Fibroblast of peridontal ligament (primary cell): ENCODE results near the gene IL36G.
"Not testable (repeated sequence)": the region's sequence is repeated elsewhere in the genome, so short reads cannot be mapped to it uniquely, and the experiment has no call there.

Experiments
- DNase-seq: peaks from one replicate; pipeline ENCODE4 v3.0.0-alpha.2; 2010; ENCODE audit errors: extremely low read depth

IL36G gene

GRCh38 chr2:112977559-112978056 lies at the start of gene IL36G:
Gene IL36G (plus strand): TSS chr2:112978006. CDS start chr2:112978639, 633 bp downstream.
- no peak for DNase-seq

- DNase-seq = no peak
Observed at GRCh38 chr2:112933261-112933660, 44.5 kb upstream of the IL36G start.

- not testable (repeated sequence) for DNase-seq
Observed at GRCh38 chr2:112934117-112934516, 43.7 kb upstream of the IL36G start.

DNA sequence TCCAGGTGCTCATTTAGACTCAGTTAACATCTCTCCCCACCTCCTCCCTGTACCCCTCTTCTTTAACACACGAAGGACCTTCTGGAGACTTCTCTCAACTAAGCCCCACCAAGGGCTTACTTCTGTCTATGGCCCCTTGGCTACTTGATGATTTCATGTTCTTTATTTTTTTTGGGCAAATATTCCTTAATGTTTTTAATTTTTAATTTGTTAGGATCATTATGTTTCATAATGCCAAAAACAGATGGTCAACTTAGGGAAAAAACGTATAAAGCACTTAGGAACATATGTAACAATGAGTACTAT lies 40.9 kb upstream of the IL36G start:
- no peak for DNase-seq

DNA sequence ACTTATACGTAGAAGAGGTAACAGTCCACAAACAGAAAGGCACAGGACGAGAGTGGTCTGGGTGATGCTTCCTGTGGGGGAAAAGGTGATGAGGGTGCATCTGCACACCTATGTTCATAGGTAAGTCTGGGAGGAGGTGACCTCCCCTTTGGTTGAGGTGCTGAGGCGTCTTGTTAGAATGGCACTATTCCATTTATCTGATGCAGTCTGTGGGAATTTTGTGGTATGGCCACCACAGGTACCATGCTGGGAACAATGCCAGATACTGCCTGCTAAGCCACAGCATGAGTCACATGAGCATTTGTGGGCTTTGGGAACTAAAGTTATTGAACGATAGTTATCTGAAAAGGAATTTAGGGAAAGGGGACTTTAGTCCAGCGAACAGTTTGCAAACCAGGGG lies 38.9 kb upstream of the IL36G start:
- no peak for DNase-seq

GRCh38 chr2:112939425-112939824 lies 38.4 kb upstream of the IL36G start:
- DNase-seq = no peak

- no peak for DNase-seq
Observed at GRCh38 chr2:112940859-112941625, 36.8 kb upstream of the IL36G start.

DNA sequence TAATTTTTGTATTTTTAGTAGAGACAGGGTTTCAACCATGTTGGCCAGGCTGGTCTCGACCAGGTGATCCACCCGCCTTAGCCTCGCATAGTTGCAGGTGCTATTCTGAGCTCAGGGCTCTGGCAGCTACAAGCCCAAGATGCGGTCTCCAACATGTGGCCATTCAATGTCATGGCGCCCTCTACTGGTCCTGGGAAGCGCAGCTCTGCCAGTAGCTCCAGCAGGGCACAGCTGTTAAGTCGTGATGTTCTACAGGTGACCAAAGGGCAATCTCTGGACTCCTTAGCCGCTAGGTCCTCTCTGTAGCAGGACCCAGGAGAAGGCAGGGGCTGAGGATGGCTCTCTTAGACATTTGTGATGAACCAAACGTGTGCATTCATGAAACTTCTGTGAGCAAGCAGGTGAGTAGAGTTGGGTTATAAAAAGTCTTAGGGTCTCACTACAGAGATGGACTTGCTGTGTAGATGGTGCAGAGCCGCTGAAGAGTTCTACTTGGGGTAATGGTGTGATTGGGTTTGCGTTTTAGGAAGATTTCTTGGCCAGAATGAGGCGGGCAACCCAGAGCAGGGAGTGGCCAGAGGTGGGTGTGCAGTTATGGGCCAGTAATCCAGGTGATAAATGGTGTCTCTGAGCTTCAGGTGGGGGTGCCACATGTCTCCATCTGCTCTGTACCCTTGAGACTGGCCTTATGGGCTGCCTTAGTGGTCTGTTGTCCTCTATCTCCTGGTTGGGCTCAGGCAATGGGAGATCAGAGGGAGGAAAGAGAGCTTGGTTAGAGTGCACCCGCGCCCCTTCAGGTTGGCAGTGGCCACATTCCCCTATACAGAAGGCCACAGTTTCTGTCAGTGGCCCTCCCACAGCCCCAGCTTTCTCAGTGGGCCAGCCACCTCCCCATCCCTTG lies 35.8 kb upstream of the IL36G start:
- DNase-seq = peak; percentile 66

GRCh38 chr2:112942654-112943002 lies 35.2 kb upstream of the IL36G start:
- DNase-seq = no peak

GRCh38 chr2:112944971-112945370 lies 32.8 kb upstream of the IL36G start:
- no peak for DNase-seq

DNA sequence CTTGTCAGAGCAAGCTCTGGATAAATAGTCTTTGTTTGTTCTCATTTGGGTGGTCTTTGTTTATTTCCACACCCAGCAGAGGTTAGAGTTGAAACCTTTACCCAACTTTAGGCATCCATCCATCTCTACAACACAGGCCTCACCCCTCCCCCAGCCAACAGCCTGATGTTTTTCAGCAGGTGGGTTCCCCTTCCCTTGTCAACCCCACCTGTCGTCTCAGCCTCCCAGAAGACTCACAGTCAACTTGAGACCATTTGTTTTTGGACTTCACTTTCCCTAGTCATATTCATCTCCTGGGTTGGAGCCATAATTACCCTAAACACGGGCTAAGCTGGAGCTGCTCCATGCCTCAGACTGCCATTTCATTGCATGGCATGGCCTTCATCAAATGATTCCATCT lies 31.7 kb upstream of the IL36G start:
- DNase-seq = no peak

GRCh38 chr2:112947374-112947773 lies 30.4 kb upstream of the IL36G start:
- no peak for DNase-seq

- DNase-seq = no peak
Observed at GRCh38 chr2:112949456-112949855, 28.4 kb upstream of the IL36G start.

GRCh38 chr2:112954364-112954763 lies 23.4 kb upstream of the IL36G start:
- no peak for DNase-seq

DNA sequence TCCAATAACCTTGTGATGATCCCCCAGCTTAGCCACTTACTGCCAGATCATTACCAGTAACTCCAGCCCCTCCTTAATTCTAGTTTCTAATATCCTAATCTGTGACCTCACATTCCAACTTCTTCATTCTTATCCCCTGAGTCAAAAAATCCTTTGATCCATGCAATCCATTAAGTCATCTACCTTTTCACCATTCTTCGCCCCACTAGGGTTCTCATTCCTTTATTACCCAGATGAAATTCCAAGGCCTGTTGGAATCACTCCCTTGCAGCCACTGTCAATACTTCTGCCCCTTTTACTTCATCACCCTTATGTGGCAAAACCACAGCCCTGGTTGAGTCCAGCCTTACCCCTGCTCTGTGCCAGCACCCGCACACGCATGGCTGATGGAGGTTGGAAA lies 20.3 kb upstream of the IL36G start:
- no peak for DNase-seq

- peak; percentile 71 for DNase-seq
Observed at GRCh38 chr2:112958428-112959108, 19.2 kb upstream of the IL36G start.

DNA sequence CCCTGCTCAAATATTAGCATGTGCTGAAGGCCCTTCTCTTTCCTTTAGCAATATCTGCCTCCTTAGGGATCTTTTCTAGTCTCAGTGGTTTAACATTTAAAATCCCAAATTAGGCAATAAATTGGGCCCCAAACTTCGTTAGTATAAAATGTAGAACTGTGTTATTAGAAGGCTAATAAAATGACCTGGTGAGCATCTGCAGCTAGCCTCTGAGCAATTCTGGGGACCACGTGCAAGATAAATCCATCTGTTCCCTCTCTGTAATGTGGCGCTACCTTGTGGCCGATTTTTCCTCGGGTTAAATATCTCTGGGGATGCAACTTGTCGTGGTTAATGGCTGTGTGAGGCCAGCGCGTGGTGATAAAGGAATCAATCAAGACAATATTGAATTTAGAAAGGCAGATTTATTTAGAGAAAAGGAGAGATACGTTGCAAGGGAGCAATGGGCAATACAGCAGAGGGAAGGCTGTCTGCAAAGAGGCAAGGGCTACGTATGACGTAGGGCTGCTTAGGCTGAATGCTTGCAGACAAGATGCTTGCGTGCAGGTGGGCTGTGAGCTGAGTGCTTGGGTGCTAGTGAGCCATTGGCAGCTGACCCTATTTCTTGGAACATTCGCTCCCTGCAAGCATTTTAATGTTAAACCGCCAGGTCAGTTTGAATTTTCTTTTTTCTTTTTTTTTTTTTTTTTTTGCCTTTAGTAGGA lies 18.5 kb upstream of the IL36G start:
- DNase-seq = peak; percentile 3

- DNase-seq = no peak
Observed at GRCh38 chr2:112960230-112960825, 17.5 kb upstream of the IL36G start.

- DNase-seq = no peak
Observed at GRCh38 chr2:112962308-112963175, 15.3 kb upstream of the IL36G start.

DNA sequence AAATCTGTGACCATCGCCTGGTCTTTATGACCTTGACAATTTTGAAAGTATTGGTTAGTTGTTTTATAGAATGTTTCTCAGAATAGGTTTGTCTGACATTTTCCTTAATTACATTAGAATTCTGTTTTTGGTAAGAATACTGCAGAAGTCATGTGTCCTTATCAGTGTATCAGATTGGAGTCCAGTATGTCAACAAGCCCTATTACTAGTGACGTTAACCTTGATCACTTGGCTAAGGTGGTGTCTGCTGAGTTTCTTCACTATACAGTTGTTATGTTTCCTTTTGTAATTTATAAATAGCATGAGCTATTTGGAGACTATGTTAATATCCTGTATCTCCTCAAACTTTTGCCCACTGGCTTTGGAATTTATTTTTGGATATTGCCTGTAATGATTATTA lies 10.8 kb upstream of the IL36G start:
- no peak for DNase-seq
